AG08396 (cell line): ENCODE measurements around the gene CABP4.
A peak's percentile ranks its signal among the peaks of the same experiment; 100 is the strongest.
"Not testable (repeated sequence)": the region's sequence is repeated elsewhere in the genome, so short reads cannot be mapped to it uniquely, and the experiment has no call there.

ENCODE experiments used
- DNase-seq: peaks from one replicate; pipeline ENCODE4 v3.0.0; 2012; ENCODE audit warnings: low spot score, mixed read lengths

Gene CABP4

DNA sequence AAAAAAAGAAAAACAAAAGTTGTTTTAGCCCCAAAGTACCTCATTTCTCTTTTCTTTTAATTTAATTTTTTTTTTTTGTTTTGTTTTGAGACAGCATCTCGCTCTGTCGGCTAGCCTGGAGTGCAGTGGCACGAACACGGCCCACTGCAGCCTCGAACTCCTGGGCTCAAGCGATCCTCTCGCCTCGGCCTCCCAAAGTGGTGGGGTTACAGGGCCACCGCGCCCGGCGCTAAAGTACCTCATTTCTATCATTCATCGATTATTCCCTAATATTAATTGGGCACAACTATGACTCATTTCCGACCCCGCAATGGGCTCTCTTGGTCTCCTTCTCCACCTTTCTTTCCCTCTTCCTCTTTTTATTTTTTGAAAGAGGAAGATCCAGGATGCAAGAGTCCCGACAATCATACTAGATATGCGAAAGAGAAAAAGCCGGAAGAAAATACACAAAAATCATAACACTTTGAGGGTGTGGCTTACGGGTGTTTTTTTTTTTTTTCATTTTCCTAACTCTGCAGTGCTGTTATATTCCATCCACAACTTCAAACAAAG lies 27.2 kb downstream of the CABP4 start:
- DNase-seq: peak; percentile 51

- peak; percentile 99 for DNase-seq
Measured at GRCh38 chr11:67482827-67483798, 28.0 kb downstream of the CABP4 start, which contains the start of gene AIP. AIP (plus strand) TSS chr11:67483026; CDS start chr11:67483159, 133 bp downstream.

DNA sequence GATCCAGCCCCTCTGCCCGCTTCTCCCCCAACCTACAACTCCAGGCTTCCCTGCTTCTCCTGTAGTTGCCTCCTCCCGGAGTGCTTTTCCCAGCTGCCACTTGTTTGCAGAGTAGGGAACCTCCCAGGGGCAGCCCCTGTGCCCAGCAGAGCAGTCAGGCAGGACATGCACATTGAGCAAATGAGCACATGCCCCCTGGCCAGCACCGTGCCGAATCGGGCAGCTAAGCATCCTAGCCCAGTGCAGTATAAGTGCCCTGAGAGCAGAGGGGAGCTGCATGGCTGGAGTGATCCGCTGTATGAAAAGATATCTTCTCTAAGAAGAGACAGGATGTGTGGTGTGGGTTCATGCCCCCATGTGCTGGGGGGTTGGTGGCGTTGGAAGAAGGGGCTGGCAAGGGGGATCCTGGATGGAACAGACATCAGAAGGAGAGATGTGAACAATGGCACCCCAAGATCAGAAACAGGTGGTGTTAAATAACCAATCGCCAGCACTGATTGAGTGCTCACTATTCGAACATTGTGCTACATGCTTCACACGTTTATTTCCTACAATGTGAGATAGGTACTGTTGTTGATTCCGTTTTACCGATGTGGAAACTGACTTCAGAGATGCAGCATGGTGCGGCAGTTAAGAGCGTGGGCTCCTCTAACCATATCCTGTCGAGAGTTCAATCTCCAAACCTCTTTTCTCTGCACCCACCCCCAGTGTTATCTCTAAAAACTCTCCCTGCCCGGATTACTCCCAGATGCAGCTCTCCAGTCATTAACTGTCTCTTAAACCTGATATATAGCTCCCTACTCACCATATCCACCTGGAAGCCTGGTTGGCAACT lies 28.9 kb downstream of the CABP4 start:
- DNase-seq: no peak

DNA sequence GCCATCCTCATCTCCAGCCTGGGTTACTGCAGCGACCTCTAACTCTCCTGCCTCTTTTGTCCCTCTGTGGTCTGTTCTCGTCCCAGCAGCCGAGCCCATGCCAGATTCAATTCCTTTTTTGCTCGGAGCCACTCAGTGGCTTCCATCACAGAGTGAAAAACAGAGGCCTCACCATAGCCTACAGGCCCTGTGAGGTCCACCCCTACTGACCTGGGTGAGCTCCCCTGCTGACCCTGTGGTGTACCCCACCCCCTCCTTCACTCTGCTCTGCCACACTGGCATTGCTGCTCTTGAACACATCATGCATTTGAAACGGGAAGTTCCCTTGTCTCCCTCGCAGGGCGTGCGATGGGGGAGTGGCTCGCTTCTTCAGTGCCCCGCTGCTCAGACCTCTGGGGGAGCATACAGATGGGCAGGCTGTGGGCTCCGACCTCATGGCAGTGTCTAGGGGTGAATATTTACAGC lies 29.7 kb downstream of the CABP4 start:
- no peak for DNase-seq

DNA sequence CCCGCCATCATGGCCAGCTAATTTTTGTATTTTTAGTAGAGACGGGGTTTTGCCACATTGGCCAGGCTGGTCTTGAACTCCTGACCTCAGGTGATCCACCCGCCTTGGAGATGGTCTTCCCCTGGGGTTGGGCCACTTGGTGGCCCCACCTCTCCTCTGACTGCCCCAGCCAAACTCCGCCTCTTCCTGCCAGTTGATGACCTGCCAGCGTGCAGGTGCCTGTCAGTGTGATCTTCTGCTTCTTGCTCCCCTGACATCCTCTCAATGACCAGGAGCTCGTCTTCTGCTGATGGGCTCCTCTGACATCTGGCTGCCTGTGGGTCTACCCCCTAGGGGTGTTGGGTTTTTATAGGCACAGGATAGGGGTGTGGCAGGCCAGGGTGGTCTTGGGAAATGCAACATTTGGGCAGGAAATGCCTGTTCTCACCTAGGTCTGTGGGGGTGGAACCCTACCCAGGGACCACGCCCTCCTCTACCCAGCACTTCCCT lies 30.8 kb downstream of the CABP4 start:
- DNase-seq: not testable (repeated sequence)

DNA sequence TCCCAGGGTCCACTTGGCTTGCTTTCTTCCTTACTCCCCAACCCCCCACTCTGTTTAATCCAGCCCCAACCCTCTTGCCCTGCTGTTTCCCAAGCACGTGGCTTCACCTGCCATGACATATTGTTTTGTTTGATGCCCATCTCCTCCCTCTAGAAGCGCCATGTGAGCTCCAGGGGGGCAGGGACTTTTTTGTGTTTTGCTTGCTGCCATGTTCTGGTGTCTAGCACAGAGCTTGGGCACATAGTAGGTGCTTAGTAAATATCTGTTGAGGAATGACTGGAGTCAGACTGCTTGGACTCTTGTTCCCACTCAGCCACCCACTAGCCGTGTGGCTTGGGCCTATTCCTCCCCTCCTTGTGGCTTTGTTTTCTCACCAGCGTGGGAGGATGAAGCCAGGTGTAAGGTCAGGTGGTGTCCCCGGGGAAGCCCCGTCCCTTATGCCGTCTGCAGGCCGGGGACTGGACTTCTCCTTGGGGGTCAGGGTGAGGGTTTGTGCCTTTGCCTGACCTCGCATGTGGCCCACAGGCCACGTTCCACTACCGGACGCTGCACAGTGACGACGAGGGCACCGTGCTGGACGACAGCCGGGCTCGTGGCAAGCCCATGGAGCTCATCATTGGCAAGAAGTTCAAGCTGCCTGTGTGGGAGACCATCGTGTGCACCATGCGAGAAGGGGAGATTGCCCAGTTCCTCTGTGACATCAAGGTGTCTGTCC lies 31.5 kb downstream of the CABP4 start:
- DNase-seq: no peak

DNA sequence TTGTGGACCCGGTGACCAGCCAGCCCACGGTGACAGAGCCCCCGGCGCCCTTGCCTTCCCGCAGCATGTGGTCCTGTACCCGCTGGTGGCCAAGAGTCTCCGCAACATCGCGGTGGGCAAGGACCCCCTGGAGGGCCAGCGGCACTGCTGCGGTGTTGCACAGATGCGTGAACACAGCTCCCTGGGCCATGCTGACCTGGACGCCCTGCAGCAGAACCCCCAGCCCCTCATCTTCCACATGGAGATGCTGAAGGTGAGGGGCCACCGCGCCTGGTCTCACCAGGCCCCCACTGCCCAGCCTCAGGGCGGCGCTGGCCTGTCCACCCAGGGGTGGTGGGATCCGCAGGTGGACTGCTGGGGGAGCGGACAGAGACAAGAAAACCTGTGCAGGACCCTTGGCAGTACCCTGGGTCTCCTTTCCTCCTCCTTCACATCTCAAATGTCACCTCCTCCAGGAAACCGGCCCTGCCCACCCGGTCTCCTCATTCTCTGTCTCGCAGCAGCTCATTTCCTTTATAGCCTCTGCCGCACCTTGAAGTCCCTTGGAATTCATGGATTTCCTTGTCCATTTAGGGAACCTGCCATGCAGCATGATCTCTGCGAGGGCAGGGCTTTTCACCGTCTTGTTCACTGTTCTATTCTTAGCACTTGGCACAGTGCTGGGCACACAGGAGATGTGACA lies 34.2 kb downstream of the CABP4 start:
- DNase-seq: no peak

DNA sequence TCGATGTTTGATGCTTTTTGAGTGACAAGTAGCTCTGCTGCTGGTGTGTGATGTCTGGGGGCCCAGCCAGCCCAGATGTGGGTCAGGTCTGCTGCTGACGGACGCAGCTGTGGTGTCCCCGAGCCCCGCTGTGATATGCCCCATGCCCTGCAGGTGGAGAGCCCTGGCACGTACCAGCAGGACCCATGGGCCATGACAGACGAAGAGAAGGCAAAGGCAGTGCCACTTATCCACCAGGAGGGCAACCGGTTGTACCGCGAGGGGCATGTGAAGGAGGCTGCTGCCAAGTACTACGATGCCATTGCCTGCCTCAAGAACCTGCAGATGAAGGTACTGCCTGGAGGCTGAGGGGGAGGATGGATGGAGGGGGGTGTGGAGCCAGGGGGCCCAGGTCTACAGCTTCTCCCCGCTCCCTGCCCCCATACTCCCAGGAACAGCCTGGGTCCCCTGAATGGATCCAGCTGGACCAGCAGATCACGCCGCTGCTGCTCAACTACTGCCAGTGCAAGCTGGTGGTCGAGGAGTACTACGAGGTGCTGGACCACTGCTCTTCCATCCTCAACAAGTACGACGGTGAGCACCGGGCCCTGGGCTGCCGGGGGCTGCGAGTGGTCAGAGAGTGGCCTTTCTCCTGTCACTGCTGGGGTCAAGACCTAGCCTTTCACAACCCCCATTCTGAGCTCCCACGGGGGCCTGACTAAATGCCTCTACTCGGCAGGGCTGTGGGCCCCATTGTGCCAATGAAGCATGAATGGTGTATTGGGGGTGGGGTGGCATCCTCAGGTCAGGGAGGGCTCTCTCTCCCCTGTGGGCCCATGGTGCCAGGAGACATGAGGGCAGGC lies 35.0 kb downstream of the CABP4 start:
- no peak for DNase-seq

- DNase-seq: no peak
Measured at GRCh38 chr11:67490727-67491065, 35.5 kb downstream of the CABP4 start.

GRCh38 chr11:67491276-67492068 lies 36.3 kb downstream of the CABP4 start:
- no peak for DNase-seq

- no peak for DNase-seq
Measured at GRCh38 chr11:67492069-67492727, 37.0 kb downstream of the CABP4 start.

DNA sequence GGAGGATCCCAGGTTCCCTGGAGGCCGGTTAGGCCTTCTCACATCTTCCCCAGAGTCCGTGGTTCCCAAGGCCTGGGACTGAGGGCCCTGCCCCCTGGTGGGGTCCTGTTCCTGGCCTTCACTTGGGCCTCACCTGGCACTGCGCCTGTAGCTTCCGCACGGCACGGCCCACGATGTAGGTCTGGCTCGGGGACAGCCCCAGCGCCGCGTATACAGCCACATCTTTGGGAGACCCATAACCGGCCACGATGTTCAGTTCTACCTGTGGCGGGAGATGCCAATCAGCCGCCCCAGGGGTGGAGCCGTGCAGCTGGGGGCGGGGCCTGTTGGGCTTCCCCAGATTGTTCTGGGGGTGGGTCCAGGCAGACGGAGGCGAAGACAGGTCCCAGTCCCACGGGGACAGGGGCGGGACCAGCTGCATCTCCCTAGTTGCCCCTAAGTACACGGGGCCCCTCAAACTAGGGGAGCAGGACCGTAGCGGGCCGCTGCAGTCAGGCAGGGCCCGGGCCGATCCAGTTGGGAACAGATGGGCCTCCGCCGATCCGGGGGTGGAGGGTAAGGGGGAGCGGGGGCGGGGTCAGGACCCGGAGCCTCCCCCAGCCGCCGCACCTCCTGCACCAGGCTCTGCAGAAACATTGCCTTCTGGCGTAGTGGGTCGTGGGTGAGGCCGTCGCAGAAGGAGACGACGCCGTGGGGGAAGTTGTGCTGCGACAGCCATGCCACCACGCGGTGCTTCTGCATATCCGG lies 37.8 kb downstream of the CABP4 start:
- DNase-seq: no peak

- DNase-seq: no peak
Measured at GRCh38 chr11:67493548-67494370, 38.6 kb downstream of the CABP4 start.

DNA sequence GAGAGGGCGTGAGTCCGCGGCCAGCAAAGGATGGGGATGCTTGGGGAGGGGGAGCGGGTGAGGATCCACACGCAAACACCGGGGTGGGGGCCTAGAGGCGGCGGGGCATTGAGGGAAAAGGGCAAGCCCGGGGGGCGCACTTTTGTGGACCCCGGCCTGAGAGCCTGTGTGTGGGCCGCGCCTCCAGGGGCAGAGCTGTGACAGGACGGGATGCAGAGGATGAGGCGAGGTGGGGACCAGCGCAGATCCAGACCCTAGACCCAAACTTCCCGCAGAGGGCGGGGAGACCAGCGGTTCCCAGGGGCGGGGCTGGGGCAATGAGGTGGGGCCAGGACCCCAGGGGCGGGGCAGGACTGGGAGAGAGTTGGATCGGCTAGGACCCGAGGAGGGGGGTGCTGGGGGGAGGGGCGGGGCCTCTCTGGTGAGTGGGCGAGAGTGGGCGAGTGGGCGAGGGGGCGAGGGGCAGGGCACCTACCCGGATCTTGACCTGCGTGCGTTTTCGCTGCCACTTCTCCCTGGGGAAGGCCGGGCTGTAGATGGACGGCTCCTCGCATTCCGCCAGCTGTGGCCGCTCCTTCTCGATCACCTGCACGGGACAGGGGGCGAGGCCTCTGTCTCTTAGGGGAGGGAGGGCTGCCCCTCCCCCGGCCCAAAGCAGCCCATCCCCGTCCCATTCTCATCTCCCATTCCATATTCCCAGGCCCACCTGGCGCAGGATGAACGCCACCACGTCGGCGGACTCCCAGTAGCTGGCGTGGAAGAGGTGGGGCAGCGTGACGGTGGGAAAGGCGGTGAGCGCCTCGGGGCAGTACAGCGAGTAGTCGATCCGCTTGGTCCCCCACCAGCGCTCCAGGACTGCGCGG lies 39.4 kb downstream of the CABP4 start:
- no peak for DNase-seq

GRCh38 chr11:67495234-67496005 lies 40.3 kb downstream of the CABP4 start:
- DNase-seq: no peak
